Type B pancreatic cell (in vitro differentiated cells): Measurements from ENCODE around the gene SAMD13. TPM values are rescaled to one million over a fixed set of nuclear protein-coding genes. Genes with fewer than 3 reads are reported as not detected.

Source experiments
- DNase-seq: peaks from one replicate; pipeline ENCODE4 v3.0.0; 2021; ENCODE audit warnings: mixed read lengths; ENCODE audit not compliant: unreplicated experiment; ENCODE audit errors: extremely low spot score
- H3K27ac Mint-ChIP-seq: 2 replicates; pipeline ENCODE4 v1.8.0; 2021; ENCODE audit warnings: mild to moderate bottlenecking, mixed read lengths
- H3K27me3 Mint-ChIP-seq: 2 replicates; pipeline ENCODE4 v1.8.0; 2021; ENCODE audit warnings: mixed read lengths
- H3K36me3 Mint-ChIP-seq: 2 replicates; pipeline ENCODE4 v1.8.0; 2021; ENCODE audit warnings: mixed read lengths
- H3K4me1 Mint-ChIP-seq: one replicate; pipeline ENCODE4 v1.8.0; 2021; ENCODE audit warnings: mixed read lengths; ENCODE audit not compliant: unreplicated experiment
- H3K4me3 Mint-ChIP-seq: 2 replicates; pipeline ENCODE4 v1.8.0; 2021; ENCODE audit warnings: mild to moderate bottlenecking, mixed read lengths
- H3K9me3 Mint-ChIP-seq: 2 replicates; pipeline ENCODE4 v1.8.0; 2021; ENCODE audit warnings: mixed read lengths
- CTCF ChIP-seq: fragments of 200-600 bp; sonication (generic); conservative IDR thresholded peaks from 2 replicates; pipeline ENCODE4 v1.5.0; 2021; ENCODE audit warnings: antibody characterized with exemption, mild to moderate bottlenecking
- total RNA-seq: library from RNA; stranded (reverse); gene quantifications from 2 replicates; pipeline ENCODE4 v1.2.1, GENCODE V29; 2021; ENCODE audit warnings: low replicate concordance

The SAMD13 gene
- total RNA-seq, 1 donor from 2014 or later = 6.0 TPM

- Mint-ChIP-seq H3K27ac (no peak overlapping the region), H3K4me3 (no peak overlapping the region), H3K27me3 (no peaks in the 10 kb centered on the region), H3K9me3 (no peaks in the 10 kb centered on the region), H3K4me1 (peaks cover 8% of the 10 kb centered on the region), H3K36me3 (no peaks in the 10 kb centered on the region)
- no peak for DNase-seq
- no peak for TF ChIP-seq CTCF
Observed at GRCh38 chr1:84387480-84388163, 86.1 kb downstream of the SAMD13 start.

GRCh38 chr1:84390226-84390625, 88.7 kb downstream of the SAMD13 start:
- Mint-ChIP-seq H3K27me3 (no peaks in the 10 kb centered on the region), H3K4me1 (peaks cover 3% of the 10 kb centered on the region), H3K36me3 (no peaks in the 10 kb centered on the region), H3K4me3 (no peak overlapping the region), H3K9me3 (no peaks in the 10 kb centered on the region), H3K27ac (no peak overlapping the region)
- no peak for DNase-seq
- no peak for TF ChIP-seq CTCF

- DNase-seq = no peak
- TF ChIP-seq CTCF = no peak
- Mint-ChIP-seq H3K9me3 (no peaks in the 10 kb centered on the region), H3K4me3 (no peak within 1 kb of the TSS), H3K27me3 (no peaks in the 10 kb centered on the region), H3K27ac (no peak within 1 kb of the TSS), H3K4me1 (peaks cover 6% of the 10 kb centered on the region), H3K36me3 (no peaks in the 10 kb centered on the region)
Observed at GRCh38 chr1:84398175-84399155, 97.0 kb downstream of the SAMD13 start, which contains the start of gene DNASE2B. TSS of gene DNASE2B (plus strand) at chr1:84398484. CDS start at chr1:84398565, 81 bp downstream.

Other genes starting within 250 kb of the SAMD13 start
- 22.5 and 36.0 TPM in 2 replicates for gene PRKACB, start 157.4 kb upstream of the SAMD13 start, total RNA-seq
- gene DNASE2B, start 96.8 kb downstream of the SAMD13 start, total RNA-seq = not detected in 2 replicates
- gene RPF1, start 177.6 kb downstream of the SAMD13 start, total RNA-seq = 29.5 and 34.1 TPM in 2 replicates
- gene SPATA1, start 204.7 kb downstream of the SAMD13 start, total RNA-seq = 0.67 and 1.8 TPM in 2 replicates
- 114 and 125 TPM in 2 replicates for gene GNG5, start 204.9 kb downstream of the SAMD13 start, total RNA-seq